ENCODE data around the gene TEX9. TPM values are rescaled to one million over a fixed set of nuclear protein-coding genes. Genes with fewer than 3 reads are reported as not detected.

TEX9 gene
- total RNA-seq, 1 donor from 2014 or later: 32.7 TPM

DNA sequence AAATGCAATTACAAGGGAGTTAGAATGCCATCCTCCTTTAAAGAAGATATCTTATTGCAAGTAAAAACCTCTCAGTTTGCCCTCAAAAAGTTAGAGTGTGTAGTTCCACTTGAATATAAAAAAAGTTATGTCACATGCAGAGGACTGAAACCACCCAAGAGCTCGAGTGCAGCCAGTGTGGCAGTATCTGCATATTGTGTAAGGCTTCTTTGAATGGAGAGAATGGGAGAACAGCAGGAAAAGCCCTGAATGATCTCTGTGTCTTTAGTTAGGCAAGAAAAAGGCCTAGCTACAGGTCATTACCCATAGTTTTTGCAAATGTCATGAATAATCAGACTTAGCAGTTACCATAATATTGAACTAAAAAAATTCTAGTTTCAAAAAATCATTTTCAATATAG lies 13.9 kb upstream of the TEX9 start:
- TF ChIP-seq, protein P1, sequence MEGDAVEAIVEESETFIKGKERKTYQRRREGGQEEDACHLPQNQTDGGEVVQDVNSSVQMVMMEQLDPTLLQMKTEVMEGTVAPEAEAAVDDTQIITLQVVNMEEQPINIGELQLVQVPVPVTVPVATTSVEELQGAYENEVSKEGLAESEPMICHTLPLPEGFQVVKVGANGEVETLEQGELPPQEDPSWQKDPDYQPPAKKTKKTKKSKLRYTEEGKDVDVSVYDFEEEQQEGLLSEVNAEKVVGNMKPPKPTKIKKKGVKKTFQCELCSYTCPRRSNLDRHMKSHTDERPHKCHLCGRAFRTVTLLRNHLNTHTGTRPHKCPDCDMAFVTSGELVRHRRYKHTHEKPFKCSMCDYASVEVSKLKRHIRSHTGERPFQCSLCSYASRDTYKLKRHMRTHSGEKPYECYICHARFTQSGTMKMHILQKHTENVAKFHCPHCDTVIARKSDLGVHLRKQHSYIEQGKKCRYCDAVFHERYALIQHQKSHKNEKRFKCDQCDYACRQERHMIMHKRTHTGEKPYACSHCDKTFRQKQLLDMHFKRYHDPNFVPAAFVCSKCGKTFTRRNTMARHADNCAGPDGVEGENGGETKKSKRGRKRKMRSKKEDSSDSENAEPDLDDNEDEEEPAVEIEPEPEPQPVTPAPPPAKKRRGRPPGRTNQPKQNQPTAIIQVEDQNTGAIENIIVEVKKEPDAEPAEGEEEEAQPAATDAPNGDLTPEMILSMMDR (IDR thresholded peaks at IDR 0.05; ENCODE audit: unreplicated experiment): no peak
- Mint-ChIP-seq H3K36me3 (ENCODE audit: insufficient read depth) (no peaks in the 10 kb centered on the region), H3K27me3 (no peaks in the 10 kb centered on the region), H3K4me1 (ENCODE audit: low read depth) (no peaks in the 10 kb centered on the region), H3K27ac (no peak overlapping the region), H3K9me3 (ENCODE audit: low read depth) (no peaks in the 10 kb centered on the region), H3K4me3 (ENCODE audit: low read depth) (no peak overlapping the region)
- DNase-seq (ENCODE audit: low spot score, unreplicated experiment): no peak

DNA sequence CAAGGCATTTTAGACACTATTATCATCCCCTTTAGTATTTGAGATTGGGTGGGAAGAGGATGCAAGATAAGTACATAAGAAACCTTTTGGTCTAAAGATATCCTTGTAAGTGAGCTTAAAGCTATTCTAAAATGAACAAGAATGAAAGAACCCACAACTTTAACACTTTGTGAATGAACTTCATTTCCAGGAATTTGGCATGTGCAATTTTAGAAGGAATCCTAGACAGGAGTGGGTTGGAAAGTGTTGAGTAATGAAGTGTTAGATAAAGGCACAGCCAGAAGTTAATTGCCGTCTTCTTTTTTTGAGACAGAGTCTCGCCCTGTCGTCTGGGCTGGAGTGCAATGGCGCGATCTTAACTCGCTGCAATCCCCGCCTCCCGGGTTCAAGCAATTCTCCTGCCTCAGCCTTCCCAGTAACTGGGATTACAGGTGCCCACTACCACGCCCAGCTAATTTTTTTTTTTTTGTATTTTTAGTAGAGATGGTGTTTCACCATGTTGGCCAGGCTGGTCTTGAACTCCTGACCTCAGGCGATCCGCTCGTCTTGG lies 13.2 kb upstream of the TEX9 start:
- no peaks in the 10 kb centered on the region for H3K4me1 Mint-ChIP-seq (ENCODE audit: low read depth)
- H3K36me3 Mint-ChIP-seq (ENCODE audit: insufficient read depth): no peaks in the 10 kb centered on the region
- H3K27ac Mint-ChIP-seq: no peak overlapping the region
- no peak for DNase-seq (ENCODE audit: low spot score, unreplicated experiment)
- TF ChIP-seq, protein P1 (IDR thresholded peaks at IDR 0.05; ENCODE audit: unreplicated experiment): no peak
- H3K27me3 Mint-ChIP-seq: no peaks in the 10 kb centered on the region
- H3K4me3 Mint-ChIP-seq (ENCODE audit: low read depth): no peak overlapping the region
- no peaks in the 10 kb centered on the region for H3K9me3 Mint-ChIP-seq (ENCODE audit: low read depth)

DNA sequence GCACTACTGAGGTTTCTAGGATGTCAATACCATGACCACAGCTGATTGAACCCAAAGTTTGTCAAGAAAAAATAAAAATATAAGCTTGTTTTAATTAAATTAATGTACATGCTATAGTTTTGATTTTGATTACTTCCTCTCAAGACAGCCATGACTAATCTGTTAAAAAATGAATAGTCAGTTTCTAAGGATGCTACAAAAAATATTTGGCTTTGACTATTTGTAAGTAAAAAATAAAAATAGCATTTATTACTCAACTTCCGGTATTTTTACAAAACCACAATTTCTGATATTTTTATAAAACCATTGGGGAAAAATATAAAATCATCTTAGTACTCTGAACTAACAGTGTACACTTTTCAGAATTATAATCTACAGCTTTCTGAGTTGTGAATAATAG lies 12.1 kb upstream of the TEX9 start:
- H3K36me3 Mint-ChIP-seq (ENCODE audit: insufficient read depth): no peaks in the 10 kb centered on the region
- no peak overlapping the region for H3K27ac Mint-ChIP-seq
- H3K27me3 Mint-ChIP-seq: no peaks in the 10 kb centered on the region
- no peak overlapping the region for H3K4me3 Mint-ChIP-seq (ENCODE audit: low read depth)
- H3K4me1 Mint-ChIP-seq (ENCODE audit: low read depth): no peaks in the 10 kb centered on the region
- H3K9me3 Mint-ChIP-seq (ENCODE audit: low read depth): no peaks in the 10 kb centered on the region
- no peak for DNase-seq (ENCODE audit: low spot score, unreplicated experiment)
- TF ChIP-seq, protein P1 (IDR thresholded peaks at IDR 0.05; ENCODE audit: unreplicated experiment): no peak

DNA sequence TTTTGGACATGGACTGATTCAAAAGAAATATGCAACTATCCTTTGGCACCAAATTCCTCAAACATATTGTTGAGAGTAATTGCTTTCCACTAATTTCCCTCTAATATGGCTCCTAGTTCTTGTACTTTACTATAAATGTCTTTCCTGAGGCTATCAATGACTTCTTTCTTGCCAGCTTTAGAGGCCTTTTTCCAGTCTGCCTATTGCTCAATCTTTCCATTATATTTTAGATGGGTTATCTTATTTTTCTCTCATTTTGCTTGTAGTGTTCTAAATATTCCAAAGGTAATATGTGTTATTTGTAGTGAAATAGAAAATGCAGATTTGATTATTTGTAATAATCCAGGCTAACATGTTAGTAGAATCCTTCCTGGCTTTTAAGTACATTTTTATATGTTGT lies 11.5 kb upstream of the TEX9 start:
- H3K27me3 Mint-ChIP-seq: no peaks in the 10 kb centered on the region
- no peaks in the 10 kb centered on the region for H3K9me3 Mint-ChIP-seq (ENCODE audit: low read depth)
- no peaks in the 10 kb centered on the region for H3K36me3 Mint-ChIP-seq (ENCODE audit: insufficient read depth)
- no peak overlapping the region for H3K27ac Mint-ChIP-seq
- H3K4me3 Mint-ChIP-seq (ENCODE audit: low read depth): no peak overlapping the region
- TF ChIP-seq, protein P1 (IDR thresholded peaks at IDR 0.05; ENCODE audit: unreplicated experiment): no peak
- DNase-seq (ENCODE audit: low spot score, unreplicated experiment): no peak
- no peaks in the 10 kb centered on the region for H3K4me1 Mint-ChIP-seq (ENCODE audit: low read depth)

DNA sequence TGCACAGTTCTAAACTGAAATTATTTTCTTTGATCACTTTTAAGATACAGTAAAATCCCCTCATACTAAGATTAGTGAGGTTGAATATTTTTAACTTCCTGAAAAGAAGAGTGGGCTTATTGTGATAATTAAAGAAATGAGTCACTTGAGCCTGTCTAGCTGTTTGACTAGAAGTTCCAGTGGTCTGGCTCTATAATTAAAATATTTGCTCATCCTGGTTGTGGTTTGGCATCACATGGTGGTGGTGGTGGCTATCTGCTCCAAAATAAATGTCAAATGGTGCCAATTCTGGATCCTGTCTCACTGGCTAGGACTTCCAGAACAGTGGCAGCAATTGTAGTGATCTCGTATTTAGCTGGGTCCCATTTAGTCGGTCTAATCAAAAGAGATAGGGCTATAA lies 8.6 kb upstream of the TEX9 start:
- no peak for DNase-seq (ENCODE audit: low spot score, unreplicated experiment)
- Mint-ChIP-seq H3K4me3 (ENCODE audit: low read depth) (no peak overlapping the region), H3K27me3 (no peaks in the 10 kb centered on the region), H3K27ac (no peak overlapping the region), H3K36me3 (ENCODE audit: insufficient read depth) (no peaks in the 10 kb centered on the region), H3K9me3 (ENCODE audit: low read depth) (no peaks in the 10 kb centered on the region), H3K4me1 (ENCODE audit: low read depth) (no peaks in the 10 kb centered on the region)
- TF ChIP-seq, protein P1 (IDR thresholded peaks at IDR 0.05; ENCODE audit: unreplicated experiment): no peak
